Esophagus squamous epithelium (tissue), 5 donors: ENCODE measurements around the gene ATRNL1. TPM values are rescaled to one million over a fixed set of nuclear protein-coding genes. Genes with fewer than 3 reads are reported as not detected.

Experiments
- DNase-seq: peaks from one replicate; lab custom pipeline; 2025; lab: John Stamatoyannopoulos, UW
- H3K27ac ChIP-seq, 4 donors: fragments of 200-600 bp; sonication (generic); one replicate each; pipeline ENCODE4 v1.5.1; 2016 to 2019; ENCODE audit warnings: mild to moderate bottlenecking in 1 of 4
- H3K27me3 ChIP-seq, 4 donors: fragments of 200-600 bp; sonication (generic); 1 replicate in 3 of 4; 2 replicates in 1 of 4; pipeline versions ENCODE4 v1.5.1 to v1.6.0; 2017 to 2021; ENCODE audit warnings: antibody characterized with exemption in 1 of 4
- H3K36me3 ChIP-seq, 3 donors: fragments of 200-600 bp; sonication (generic); one replicate each; pipeline ENCODE4 v1.5.1; 2016 to 2019
- H3K4me1 ChIP-seq, 3 donors: fragments of 200-600 bp; sonication (generic); one replicate each; pipeline ENCODE4 v1.5.1; 2017 to 2019
- H3K4me3 ChIP-seq, 4 donors: fragments of 200-600 bp; sonication (generic); 1 replicate in 3 of 4; 2 replicates in 1 of 4; pipeline ENCODE4 v1.5.1; 2016 to 2019; ENCODE audit warnings: mild to moderate bottlenecking in 2 of 4, moderate library complexity in 1 of 4
- H3K9me3 ChIP-seq, 3 donors: fragments of 200-600 bp; sonication (generic); one replicate each; pipeline ENCODE4 v1.5.1; 2016 to 2019
- POLR2A ChIP-seq, 4 donors: fragments of 450-650 bp; IDR thresholded peaks; one replicate each; pipeline ENCODE4 v1.6.1; 2017; ENCODE audit warnings: antibody characterized with exemption in 4 of 4, mild to moderate bottlenecking in 4 of 4, moderate library complexity in 3 of 4
- WGBS, 2 donors: methylation state at CpG; one replicate each; pipeline ENCODE4 v1.1.5; 2018; 5-methylcytosine and 5-hydroxymethylcytosine counted together
- intact Hi-C: fragments of 100-400 bp; cut with DNase I; formaldehyde crosslinking; loops from one replicate; pipeline ENCODE4 v1.15.0; 2022
- total RNA-seq, 4 donors: library from RNA; depleted of rRNA; stranded (reverse); fragments of >200 nt; gene quantifications; one replicate each; pipeline ENCODE4 v1.1.0, GENCODE V29; 2016
- TF ChIP-seq, protein P1 (sequence below), 6 experiments: fragments of 450-650 bp in 4 of 6; fragments of 200-600 bp in 2 of 6; sonication (generic) in 2 of 6; IDR thresholded peaks; one replicate each; pipeline ENCODE4 v1.5.1; 2016 to 2019; ENCODE audit warnings: antibody characterized with exemption in 6 of 6, mild to moderate bottlenecking in 4 of 6, moderate library complexity in 4 of 6
- donor health status: DM: yes; HTN: yes; CAD: no.

The ATRNL1 gene
- total RNA-seq, 4 donors from 2014 or later = 0.64 to 15.1 (median 2.6) TPM

DNA sequence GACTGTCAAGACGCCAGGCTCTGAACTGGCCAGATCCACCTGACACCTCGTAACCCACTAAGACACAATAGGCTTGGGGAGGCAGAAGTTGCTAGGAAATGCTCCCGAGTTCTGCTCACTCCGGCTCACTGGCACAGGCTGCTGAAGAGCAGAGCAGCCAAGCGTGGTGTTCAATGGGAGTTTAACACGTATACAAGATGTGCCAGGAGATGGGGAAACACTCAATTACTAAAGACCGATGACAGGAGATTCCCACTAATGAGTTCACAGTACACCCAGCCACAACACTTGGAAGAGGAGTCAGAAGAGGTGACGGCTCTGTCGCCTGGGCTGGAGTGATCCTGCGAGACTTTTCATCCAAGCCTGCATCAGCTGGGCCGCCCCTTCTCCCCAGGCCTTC, 876.4 kb downstream of the ATRNL1 start:
- no peak overlapping the region for H3K4me3 ChIP-seq
- intact Hi-C loops = no loop called here
- no peaks in the 10 kb centered on the region for H3K27me3 ChIP-seq
- H3K9me3 ChIP-seq = peaks cover 0 to 7% (median 0%) of the 10 kb centered on the region in 3 donors
- DNase-seq = no peak
- no peak overlapping the region for H3K27ac ChIP-seq
- WGBS, 2 donors = 67 to 96% methylated on average over 4 to 10 of the region's 11 CpGs
- H3K36me3 ChIP-seq = no peaks in the 10 kb centered on the region
- H3K4me1 ChIP-seq = no peaks in the 10 kb centered on the region
- no peak for TF ChIP-seq POLR2A (IDR thresholded peaks at IDR 0.05)
- TF ChIP-seq, protein P1, sequence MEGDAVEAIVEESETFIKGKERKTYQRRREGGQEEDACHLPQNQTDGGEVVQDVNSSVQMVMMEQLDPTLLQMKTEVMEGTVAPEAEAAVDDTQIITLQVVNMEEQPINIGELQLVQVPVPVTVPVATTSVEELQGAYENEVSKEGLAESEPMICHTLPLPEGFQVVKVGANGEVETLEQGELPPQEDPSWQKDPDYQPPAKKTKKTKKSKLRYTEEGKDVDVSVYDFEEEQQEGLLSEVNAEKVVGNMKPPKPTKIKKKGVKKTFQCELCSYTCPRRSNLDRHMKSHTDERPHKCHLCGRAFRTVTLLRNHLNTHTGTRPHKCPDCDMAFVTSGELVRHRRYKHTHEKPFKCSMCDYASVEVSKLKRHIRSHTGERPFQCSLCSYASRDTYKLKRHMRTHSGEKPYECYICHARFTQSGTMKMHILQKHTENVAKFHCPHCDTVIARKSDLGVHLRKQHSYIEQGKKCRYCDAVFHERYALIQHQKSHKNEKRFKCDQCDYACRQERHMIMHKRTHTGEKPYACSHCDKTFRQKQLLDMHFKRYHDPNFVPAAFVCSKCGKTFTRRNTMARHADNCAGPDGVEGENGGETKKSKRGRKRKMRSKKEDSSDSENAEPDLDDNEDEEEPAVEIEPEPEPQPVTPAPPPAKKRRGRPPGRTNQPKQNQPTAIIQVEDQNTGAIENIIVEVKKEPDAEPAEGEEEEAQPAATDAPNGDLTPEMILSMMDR (IDR thresholded peaks at IDR 0.05) = no peak

DNA sequence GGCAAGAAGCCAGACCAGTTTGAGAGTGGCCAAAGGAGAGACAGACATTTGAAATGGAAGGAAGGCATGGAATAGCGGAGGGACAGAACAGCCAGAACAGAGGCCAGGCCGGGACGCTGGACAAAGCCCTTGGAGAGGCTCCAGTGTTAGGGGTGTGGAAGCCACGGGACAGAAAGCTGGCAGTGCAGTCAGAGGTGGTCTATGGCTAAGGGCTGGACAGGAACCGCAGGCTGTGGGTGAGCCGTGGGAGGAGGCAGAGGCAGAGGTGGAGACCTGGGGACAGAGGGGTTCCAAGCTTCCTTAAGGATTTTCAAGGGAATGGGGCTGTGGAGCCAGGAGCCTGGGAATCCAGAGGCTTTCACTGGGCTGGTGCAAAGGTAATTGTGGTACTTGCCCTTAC, 878.8 kb downstream of the ATRNL1 start:
- WGBS, 2 donors = 80 to 87% methylated on average over 6 of the region's 6 CpGs
- Histone ChIP-seq H3K36me3 (no peaks in the 10 kb centered on the region), H3K9me3 (peaks cover 0 to 7% (median 0%) of the 10 kb centered on the region in 3 donors), H3K27me3 (no peaks in the 10 kb centered on the region), H3K27ac (no peak overlapping the region), H3K4me3 (no peak overlapping the region), H3K4me1 (peaks cover 0 to 5% (median 0%) of the 10 kb centered on the region in 3 donors)
- intact Hi-C loops = no loop called here
- DNase-seq = no peak
- TF ChIP-seq, protein P1 (IDR thresholded peaks at IDR 0.05) = no peak

DNA sequence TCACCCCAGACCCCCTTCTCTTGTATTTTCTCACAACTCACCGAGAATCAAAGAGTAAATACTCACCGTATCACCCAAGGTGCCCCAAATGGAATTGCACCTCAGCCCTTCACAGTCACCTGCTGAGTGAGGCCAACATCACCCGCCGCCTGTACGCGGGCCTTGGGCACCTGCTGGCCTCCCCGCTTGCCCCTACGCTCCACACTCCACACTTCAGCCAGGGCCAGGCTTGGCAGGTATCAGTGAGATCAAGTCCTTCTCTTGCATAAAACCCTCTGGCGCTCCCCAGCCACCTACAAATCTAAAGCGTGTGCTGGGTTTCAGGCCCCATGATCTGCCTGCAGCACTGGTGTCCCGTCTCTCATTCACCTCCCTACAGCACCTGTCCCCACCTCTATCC, 879.3 kb downstream of the ATRNL1 start:
- Histone ChIP-seq H3K27ac (no peak overlapping the region), H3K4me3 (no peak overlapping the region), H3K27me3 (no peaks in the 10 kb centered on the region), H3K9me3 (peaks cover 0 to 7% (median 0%) of the 10 kb centered on the region in 3 donors), H3K4me1 (peaks cover 0 to 5% (median 0%) of the 10 kb centered on the region in 3 donors), H3K36me3 (no peaks in the 10 kb centered on the region)
- TF ChIP-seq POLR2A (IDR thresholded peaks at IDR 0.05) = no peak
- TF ChIP-seq, protein P1 (IDR thresholded peaks at IDR 0.05) = no peak
- WGBS, 2 donors = 69 to 84% methylated on average over 9 to 11 of the region's 11 CpGs
- intact Hi-C loops = no loop called here
- DNase-seq = no peak

DNA sequence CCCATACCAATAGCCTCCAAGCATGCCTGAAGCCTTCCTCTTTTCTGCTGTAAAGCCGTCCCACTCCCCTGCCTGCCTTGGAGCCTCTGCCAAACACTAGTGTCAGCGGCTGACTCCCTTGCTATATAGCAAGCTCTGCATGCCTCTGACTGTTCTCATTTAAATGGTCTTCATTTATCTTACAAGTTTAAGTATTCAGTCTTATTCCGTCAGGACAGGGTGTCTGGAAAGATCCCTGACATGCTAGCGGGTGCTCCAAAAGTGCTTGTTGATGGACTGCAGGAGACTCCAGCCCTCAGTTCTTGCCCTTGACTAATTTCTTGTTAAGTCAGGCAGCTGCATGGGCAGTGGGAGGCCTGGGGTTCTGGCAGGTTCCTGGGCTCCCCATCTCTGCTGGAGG, 881.2 kb downstream of the ATRNL1 start:
- no peak for DNase-seq
- no peak for TF ChIP-seq POLR2A (IDR thresholded peaks at IDR 0.05)
- TF ChIP-seq, protein P1 (IDR thresholded peaks at IDR 0.05) = no peak
- Histone ChIP-seq H3K4me1 (peaks cover 0 to 5% (median 0%) of the 10 kb centered on the region in 3 donors), H3K27me3 (no peaks in the 10 kb centered on the region), H3K36me3 (no peaks in the 10 kb centered on the region), H3K4me3 (no peak overlapping the region), H3K27ac (no peak overlapping the region), H3K9me3 (peaks cover 0 to 7% (median 0%) of the 10 kb centered on the region in 3 donors)
- 69 to 75% methylated on average over 2 to 4 of the region's 4 CpGs for WGBS, 2 donors
- intact Hi-C loops = no loop called here

DNA sequence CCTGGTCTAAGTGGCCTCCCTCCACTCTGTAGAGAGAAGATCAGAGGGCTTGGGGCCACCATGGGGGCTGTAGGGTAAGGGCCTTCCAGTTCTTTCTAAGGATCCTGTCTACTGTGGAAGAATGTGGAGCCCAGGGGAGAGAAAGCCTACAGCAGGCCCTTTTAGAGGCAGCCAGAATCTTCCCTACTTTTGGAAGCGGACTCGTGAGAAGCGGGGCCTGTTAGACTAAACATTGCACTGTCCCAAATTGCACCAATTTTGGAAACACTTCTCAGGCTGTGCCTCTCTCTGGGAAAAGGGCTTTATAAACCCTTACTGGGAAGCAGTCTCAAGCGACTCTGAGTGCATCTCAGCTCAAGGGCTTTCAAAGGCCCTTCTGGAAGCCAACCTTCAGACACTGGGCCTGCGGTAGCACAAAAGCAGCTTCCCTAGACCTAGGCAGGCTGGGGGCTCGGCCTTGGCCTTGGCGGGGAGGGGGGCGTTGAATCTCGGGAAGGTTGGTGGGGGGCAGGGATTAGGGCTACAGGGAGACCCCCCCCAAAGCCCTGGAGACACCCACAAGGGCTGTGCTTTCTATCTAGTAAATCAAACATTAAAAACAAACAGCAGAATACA, 881.8 kb downstream of the ATRNL1 start:
- Histone ChIP-seq H3K9me3 (peaks cover 0 to 7% (median 0%) of the 10 kb centered on the region in 3 donors), H3K27ac (peak overlapping the region in 2 of 4 donors; percentile 26 to 36), H3K27me3 (no peaks in the 10 kb centered on the region), H3K4me3 (no peak overlapping the region), H3K36me3 (no peaks in the 10 kb centered on the region), H3K4me1 (peaks cover 0 to 5% (median 0%) of the 10 kb centered on the region in 3 donors)
- no peak for DNase-seq
- TF ChIP-seq, protein P1 (IDR thresholded peaks at IDR 0.05) = no peak
- TF ChIP-seq POLR2A (IDR thresholded peaks at IDR 0.05) = no peak
- WGBS, 2 donors = 67% methylated on average over 4 of the region's 9 CpGs; no CpG with 5 or more reads in 1 of the 2 donors
- intact Hi-C loops = no loop called here
